Adrenal gland (tissue), 5 donors: ENCODE results near the gene SLC46A3.

ENCODE experiments used
- POLR2A ChIP-seq, 2 donors: fragments of 450-650 bp; IDR thresholded peaks; one replicate each; pipeline ENCODE4 v1.6.1; 2017; ENCODE audit warnings: antibody characterized with exemption in 2 of 2, mild to moderate bottlenecking in 2 of 2, moderate library complexity in 1 of 2
- TF ChIP-seq, protein P1 (sequence below), 6 experiments: fragments of 450-650 bp in 4 of 6; fragments of 200-600 bp in 2 of 6; sonication (generic) in 1 of 6; IDR thresholded peaks; 1 replicate in 5 of 6; 2 replicates in 1 of 6; pipeline versions ENCODE4 v1.5.1 to v1.8.0; 2016 to 2021; ENCODE audit warnings: antibody characterized with exemption in 6 of 6, mild to moderate bottlenecking in 2 of 6, moderate library complexity in 1 of 6
- donor health status: DM: no; HTN: no; CAD: no.

DNA sequence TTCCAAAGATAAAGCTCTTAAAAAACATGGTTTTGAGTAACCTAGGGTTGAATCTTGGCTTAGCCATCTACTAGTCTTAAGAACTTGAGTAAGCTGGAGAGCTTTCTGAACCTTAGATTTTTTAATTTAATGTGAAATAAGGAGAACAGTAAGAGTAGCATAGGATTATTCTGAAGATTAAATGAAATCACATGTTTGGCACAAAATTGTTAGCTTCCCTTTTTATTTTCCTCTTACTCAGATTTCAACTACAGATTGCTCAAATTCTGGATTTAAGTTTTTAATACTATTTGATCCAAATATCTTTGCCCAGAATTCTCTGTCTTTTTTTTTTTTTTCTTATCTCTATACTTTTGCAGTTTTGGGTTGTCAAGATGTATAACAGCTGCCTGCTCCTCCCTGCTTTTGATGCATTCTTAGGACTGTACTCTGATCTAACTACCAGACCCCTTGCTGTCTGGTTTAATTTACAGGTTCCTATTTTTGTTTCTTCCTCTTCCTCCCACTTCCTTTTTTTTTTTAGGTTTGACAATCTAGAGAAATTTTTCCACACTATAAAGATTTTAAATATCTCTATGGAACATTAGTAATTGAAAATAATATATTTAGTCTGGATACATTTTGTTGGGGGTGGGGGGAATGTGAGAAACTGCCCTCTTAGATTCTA is 47.5 kb downstream of the SLC46A3 start:
- TF ChIP-seq, protein P1, sequence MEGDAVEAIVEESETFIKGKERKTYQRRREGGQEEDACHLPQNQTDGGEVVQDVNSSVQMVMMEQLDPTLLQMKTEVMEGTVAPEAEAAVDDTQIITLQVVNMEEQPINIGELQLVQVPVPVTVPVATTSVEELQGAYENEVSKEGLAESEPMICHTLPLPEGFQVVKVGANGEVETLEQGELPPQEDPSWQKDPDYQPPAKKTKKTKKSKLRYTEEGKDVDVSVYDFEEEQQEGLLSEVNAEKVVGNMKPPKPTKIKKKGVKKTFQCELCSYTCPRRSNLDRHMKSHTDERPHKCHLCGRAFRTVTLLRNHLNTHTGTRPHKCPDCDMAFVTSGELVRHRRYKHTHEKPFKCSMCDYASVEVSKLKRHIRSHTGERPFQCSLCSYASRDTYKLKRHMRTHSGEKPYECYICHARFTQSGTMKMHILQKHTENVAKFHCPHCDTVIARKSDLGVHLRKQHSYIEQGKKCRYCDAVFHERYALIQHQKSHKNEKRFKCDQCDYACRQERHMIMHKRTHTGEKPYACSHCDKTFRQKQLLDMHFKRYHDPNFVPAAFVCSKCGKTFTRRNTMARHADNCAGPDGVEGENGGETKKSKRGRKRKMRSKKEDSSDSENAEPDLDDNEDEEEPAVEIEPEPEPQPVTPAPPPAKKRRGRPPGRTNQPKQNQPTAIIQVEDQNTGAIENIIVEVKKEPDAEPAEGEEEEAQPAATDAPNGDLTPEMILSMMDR (IDR thresholded peaks at IDR 0.05), result no peak
- TF ChIP-seq POLR2A (IDR thresholded peaks at IDR 0.05), result no peak
